T47D (cell line): ENCODE results near the gene DNHD1.
"Not testable (repeated sequence)": the region's sequence is repeated elsewhere in the genome, so short reads cannot be mapped to it uniquely, and the experiment has no call there.

ENCODE experiments used
- DNase-seq, 2 experiments: peaks; one replicate each; pipeline versions ENCODE4 v3.0.0 to v3.0.0-alpha.2; 2011 to 2012; ENCODE audit warnings: low read depth in 1 of 2, low spot score in 1 of 2
- JUND ChIP-seq: IDR thresholded peaks from 2 replicates; pipeline ENCODE4 v1.6.1; 2012; ENCODE audit warnings: low read depth
- in situ Hi-C: cut with HindIII; loops from 2 replicates; pipeline ENCODE4 v1.10.0; 2016; ENCODE audit warnings: low sequenced_read_pairs, low pct_unique_long_range_greater_than_20kb

Gene DNHD1

DNA sequence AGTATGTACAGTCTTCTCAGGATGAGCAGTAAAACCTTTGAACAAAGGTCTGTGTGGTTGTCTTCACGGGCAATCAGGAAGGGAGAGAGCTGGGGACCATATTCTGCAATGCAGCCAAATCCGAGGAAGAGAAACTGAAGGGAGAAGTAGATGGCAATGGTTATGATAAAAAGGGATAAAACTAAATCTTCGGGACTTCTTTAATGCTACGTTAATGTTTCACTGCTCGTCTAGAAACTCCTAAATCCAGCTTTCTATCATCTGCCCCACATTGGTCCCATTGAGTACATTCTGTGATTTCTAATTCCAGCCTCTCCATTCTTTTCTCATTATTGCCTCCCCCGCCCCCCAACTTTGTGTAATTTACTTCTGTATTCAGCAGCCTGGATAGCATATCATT lies 14.1 kb upstream of the DNHD1 start:
- in situ Hi-C loops: no loop called here
- no peak for TF ChIP-seq JUND
- DNase-seq: no peak

DNA sequence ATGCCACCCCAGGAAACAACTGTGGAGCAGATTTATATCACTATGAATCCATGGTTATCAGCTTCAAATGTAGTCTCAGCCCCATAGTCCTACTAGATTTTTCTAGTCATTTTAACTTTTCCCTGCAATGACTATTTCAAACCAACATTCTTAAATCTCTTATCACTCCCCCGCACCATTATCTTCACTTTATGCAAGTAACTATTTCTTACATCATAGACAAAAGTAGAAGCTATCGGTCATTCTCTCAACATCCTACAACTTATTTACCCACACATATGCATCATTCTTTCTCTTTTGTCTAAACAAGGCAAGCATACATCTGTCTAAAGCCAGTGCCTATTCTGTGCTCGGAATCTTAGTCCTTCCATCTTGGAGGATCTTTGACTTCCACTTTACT lies 11.4 kb upstream of the DNHD1 start:
- DNase-seq: no peak
- in situ Hi-C loops: no loop called here
- TF ChIP-seq JUND: no peak

DNA sequence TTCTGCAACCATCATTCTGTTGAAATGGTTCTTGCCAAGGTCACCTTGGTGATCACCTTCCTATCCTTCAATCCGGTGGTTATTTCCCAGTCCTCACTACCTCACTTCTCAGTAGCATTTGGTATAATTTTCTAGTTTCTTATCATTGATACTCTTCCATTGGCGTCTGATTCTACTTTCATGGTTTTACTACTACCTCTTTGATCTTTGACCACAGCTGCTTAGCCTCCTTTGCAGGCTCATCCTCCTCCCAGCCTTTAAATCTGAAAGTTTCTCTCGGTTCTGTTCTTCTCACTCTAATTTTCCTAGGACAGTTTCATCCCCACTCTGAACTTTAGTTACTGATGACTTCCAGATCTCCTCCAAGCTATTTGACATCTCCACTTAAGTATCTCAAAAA lies 10.8 kb upstream of the DNHD1 start:
- no peak for TF ChIP-seq JUND
- DNase-seq: no peak
- in situ Hi-C loops: no loop called here

GRCh38 chr11:6486938-6487337 lies 10.1 kb upstream of the DNHD1 start:
- in situ Hi-C loops: no loop called here
- DNase-seq: no peak
- no peak for TF ChIP-seq JUND

GRCh38 chr11:6488342-6488741 lies 8.7 kb upstream of the DNHD1 start:
- no peak for DNase-seq
- in situ Hi-C loops: no loop called here
- TF ChIP-seq JUND: no peak

DNA sequence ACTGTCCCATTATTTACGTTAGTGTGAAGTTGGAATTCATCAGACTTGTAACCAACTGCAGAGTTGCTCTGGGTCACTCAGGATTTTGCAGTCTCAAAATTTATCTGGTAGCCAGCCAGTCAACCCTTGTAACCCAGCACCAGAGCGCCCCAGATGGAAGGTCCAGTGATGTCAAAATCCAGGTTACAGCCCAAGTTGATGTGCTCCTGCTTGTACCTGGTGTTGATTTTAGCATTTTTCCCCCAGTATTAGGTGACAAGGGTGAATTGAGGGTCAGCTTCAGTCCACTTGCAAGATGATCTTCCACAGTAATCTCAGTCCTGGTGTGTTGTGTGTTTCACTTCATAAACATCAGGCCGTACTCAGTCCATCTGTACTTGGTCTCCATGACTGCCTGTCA lies 8.3 kb upstream of the DNHD1 start:
- no peak for DNase-seq
- TF ChIP-seq JUND: no peak

DNA sequence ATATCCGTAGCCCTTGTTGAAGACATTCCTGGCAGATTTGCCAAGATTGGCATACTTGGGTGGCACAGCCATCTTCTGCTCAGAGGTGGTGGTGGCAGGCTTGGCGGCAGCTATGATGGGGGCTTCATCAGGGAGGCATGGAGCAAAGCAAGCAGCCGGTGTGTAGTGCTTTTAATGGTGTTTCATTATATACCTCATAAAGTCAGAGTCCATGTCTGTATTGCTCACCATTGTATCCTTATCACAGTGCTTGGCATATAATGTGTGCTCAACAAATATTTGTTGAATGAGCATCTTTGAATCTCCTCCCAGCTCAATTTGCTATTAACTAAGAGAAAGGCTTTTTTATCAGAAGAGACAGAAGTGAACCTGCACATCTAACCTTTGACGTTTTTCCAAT lies 7.8 kb upstream of the DNHD1 start:
- no peak for DNase-seq

More for the DNA sequence above, 8.3 kb upstream of the DNHD1 start:
- in situ Hi-C loops: no loop called here

GRCh38 chr11:6498121-6498520 lies 1.0 kb downstream of the DNHD1 start:
- no peak for DNase-seq
- no peak for TF ChIP-seq JUND
- in situ Hi-C loops: no loop called here

More for the DNA sequence above, 7.8 kb upstream of the DNHD1 start:
- no peak for TF ChIP-seq JUND
- in situ Hi-C loops: no loop called here

DNA sequence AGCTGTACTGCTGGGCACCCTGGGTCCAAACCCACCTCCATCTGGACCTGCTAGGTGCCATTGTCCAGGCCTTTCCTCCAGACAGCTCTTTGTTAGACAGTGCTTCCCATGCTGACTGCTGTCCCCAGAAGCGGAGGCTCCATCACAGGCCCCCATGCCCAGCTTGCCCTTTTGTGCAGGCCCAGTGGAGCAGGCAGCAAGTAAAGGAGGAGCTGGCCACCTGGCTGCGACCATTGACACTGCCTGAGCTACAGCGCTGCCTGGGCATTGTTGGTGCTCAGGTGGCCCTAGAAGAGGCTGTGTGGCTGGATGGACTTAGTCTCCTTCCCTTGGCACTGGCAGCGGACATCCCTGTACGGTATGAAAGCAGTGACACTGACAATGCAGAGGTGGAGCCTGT lies 1.5 kb downstream of the DNHD1 start:
- in situ Hi-C loops: no loop called here

GRCh38 chr11:6502382-6502781 lies 5.3 kb downstream of the DNHD1 start:
- no peak for DNase-seq
- TF ChIP-seq JUND: no peak
- in situ Hi-C loops: no loop called here

More for the DNA sequence above, 1.5 kb downstream of the DNHD1 start:
- DNase-seq: no peak
- no peak for TF ChIP-seq JUND

- DNase-seq: no peak
- in situ Hi-C loops: no loop called here
- no peak for TF ChIP-seq JUND
Observed at GRCh38 chr11:6504166-6504565, 7.1 kb downstream of the DNHD1 start.

DNA sequence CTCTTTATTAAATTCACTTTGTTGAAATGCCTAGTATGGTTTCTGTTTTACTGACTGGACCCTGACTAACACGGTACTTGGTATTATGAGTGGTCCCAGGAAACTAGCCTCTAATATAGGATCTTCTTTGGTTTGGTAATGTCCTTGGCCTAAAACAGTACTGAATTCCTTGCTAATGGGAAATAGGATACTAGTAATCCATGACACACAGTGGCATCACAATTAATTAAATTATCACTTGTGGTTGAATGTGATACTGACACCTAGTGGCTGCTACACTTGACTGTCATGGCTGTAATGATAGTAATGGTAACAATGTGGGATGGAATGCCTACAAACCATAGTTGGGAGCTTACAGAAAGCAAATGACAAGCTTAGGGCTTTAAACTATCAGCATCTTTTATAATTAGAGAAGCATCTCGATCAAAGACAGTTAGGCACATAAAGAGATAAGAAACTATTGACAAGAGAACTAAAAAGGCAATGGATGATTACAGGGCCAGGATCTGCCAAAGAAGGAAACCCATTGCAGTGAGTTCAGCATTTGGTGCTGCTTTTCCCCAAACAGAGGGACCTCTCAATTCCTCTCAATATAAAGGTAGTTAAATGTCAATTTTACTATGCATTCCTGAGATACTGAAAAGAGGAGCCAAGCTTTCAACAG lies 8.6 kb downstream of the DNHD1 start:
- no peak for TF ChIP-seq JUND

GRCh38 chr11:6516865-6517264 lies 19.8 kb downstream of the DNHD1 start:
- in situ Hi-C loops: no loop called here
- TF ChIP-seq JUND: no peak
- DNase-seq: no peak

More for the DNA sequence above, 8.6 kb downstream of the DNHD1 start:
- DNase-seq: peak; percentile 21 to 57
- in situ Hi-C loops: no loop called here

- DNase-seq: no peak
- no peak for TF ChIP-seq JUND
- in situ Hi-C loops: no loop called here
Observed at GRCh38 chr11:6520265-6520664, 23.2 kb downstream of the DNHD1 start.

DNA sequence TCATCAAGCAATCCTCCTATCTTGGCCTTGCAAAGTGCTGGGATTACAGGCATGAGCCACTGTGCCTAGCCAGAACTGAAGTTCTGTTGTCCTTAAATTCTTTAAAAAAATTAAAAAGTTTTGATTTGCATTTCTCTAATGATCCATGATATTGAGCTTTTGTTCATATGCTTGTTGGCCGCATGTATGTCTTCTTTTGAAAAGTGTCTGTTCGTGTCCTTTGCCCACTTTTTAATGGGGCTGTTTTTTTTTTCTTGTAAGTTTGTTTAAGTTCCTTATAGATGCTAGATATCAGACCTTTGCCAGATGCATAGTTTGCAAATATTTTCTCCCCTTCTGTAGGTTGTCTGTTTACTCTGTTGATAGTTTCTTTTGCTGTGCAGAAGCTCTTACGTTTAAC lies 24.9 kb downstream of the DNHD1 start:
- DNase-seq, in situ Hi-C loops: not testable (repeated sequence)
